HCT116 (cell line): ENCODE measurements around the gene VTI1A.

ENCODE experiments used
- CEBPB ChIP-seq: IDR thresholded peaks from 2 replicates; pipeline ENCODE4 v1.6.1; 2012; ENCODE audit warnings: low read depth
- CTCF ChIP-seq, 3 experiments: fragments of 200-600 bp in 1 of 3; sonication (generic) in 1 of 3; IDR thresholded peaks in 2 of 3; conservative IDR thresholded peaks in 1 of 3; 2 replicates each; pipeline ENCODE4 v1.5.1; 2012 to 2017; ENCODE audit warnings: low read depth in 2 of 3, low read length in 2 of 3, antibody characterized with exemption in 1 of 3, borderline replicate concordance in 1 of 3, control low read depth in 1 of 3, mild to moderate bottlenecking in 1 of 3, mixed read lengths in 1 of 3, mixed run types in 1 of 3, moderate library complexity in 1 of 3; ENCODE audit not compliant: insufficient read depth in 1 of 3
- ELF1 ChIP-seq: IDR thresholded peaks from 2 replicates; pipeline ENCODE4 v1.6.1; 2012; ENCODE audit warnings: low read depth, borderline replicate concordance
- EZH2 ChIP-seq: fragments of 200-600 bp; sonication (generic); IDR thresholded peaks from 2 replicates; pipeline ENCODE4 v1.6.1; 2017; ENCODE audit warnings: antibody characterized with exemption, mixed run types
- MAX ChIP-seq: IDR thresholded peaks from 2 replicates; pipeline ENCODE4 v1.6.1; 2012
- POLR2A ChIP-seq: IDR thresholded peaks from 2 replicates; pipeline ENCODE4 v1.7.0; 2011; ENCODE audit warnings: borderline replicate concordance; ENCODE audit not compliant: insufficient read depth, insufficient read length; ENCODE audit errors: extremely low read depth
- POLR2AphosphoS5 ChIP-seq: IDR thresholded peaks from 2 replicates; pipeline ENCODE4 v1.6.1; 2011; ENCODE audit warnings: mild to moderate bottlenecking, low read depth, low read length, moderate library complexity
- RAD21 ChIP-seq: IDR thresholded peaks from 2 replicates; pipeline ENCODE4 v1.6.1; 2012; ENCODE audit warnings: low read depth, mild to moderate bottlenecking
- SIN3A ChIP-seq: IDR thresholded peaks from 2 replicates; pipeline ENCODE4 v1.6.1; 2012; ENCODE audit warnings: low read depth
- SP1 ChIP-seq: IDR thresholded peaks from 2 replicates; pipeline ENCODE4 v1.6.1; 2012; ENCODE audit warnings: low read depth
- SRF ChIP-seq: IDR thresholded peaks from 2 replicates; pipeline ENCODE4 v1.6.1; 2012; ENCODE audit warnings: low read depth
- ZNF274 ChIP-seq: fragments of 200-500 bp; sonication (Bioruptor generic); IDR thresholded peaks from 2 replicates; pipeline ENCODE4 v1.6.1; 2014; ENCODE audit warnings: mild to moderate bottlenecking, low read depth, low read length, inconsistent platforms

GRCh38 chr10:112751651-112752050, 304.6 kb downstream of the VTI1A start:
- TF ChIP-seq RAD21 (no peak), POLR2A (no peak), CTCF (IDR thresholded peaks at IDR 0.05 in 2 of 3, conservative IDR thresholded peaks at IDR 0.05 in 1 of 3; ENCODE audit: borderline replicate concordance in 1 of 3, insufficient read depth in 1 of 3, low read depth in 2 of 3, low read length in 2 of 3) (no peak), CEBPB (no peak), SRF (no peak), EZH2 (no peak), ELF1 (no peak), POLR2AphosphoS5 (no peak), SP1 (no peak), MAX (no peak), ZNF274 (no peak), SIN3A (no peak)
